TTC549 (cell line): ENCODE measurements around the gene GLO1.

Source experiments
- FAIRE-seq: peaks from 2 replicates; lab custom pipeline; 2012; peaks lifted over from hg19 to GRCh38; lab: Jason Lieb, UNC

GLO1 gene

DNA sequence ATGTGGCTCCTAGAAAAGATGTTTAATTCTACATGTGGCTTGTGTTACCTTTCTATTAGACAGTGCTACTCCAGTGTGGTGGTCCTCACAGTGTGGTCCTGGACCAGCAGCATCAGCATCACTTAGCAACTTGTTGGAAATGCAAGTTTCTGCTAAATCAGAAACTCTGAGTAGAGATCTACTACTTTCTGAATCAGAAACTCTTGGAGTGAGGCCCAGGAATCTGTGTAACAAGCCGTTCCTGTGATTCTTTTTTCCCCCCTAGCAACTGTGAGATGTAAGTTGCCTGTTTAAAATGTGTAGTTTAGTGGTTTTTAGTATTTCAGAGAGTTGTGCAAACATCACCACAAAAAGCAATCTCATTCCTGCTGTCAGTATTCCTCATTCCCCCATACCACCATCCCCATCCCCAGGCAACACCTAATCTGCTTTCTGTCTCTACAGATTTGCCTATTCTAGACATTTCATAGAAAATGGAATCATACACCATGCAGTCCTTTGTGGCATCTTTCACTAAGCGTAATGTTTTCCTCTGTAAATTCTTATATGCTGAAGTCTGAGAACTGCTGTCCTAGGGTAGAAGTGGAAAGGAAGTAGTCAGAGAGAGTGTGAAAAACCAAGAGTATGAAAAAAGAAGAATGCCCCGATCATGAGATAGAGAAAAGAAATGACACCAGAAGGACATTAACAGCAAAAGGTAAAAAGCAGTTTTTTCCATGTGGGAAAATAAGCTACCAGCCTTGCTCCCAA is 44.4 kb downstream of the GLO1 start:
- no peak for FAIRE-seq

DNA sequence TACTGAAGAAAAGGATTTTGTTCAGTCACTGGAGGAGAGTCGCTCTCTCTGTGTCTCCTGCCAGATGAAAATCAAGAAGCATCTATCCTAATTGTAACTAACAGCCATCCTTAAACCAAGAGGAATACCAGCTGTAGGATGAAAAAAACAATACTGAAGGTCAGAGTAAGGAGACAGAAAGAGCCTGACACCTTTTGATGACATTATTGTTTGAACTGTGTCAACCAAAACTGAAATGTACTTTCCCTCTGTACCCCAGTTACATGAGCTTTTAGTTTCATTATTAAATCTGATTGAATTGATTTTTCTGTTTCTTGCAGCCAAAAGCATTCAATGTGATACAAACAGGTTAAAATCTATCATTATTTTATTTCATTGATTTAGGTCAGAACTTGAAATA is 46.0 kb downstream of the GLO1 start:
- no peak for FAIRE-seq

DNA sequence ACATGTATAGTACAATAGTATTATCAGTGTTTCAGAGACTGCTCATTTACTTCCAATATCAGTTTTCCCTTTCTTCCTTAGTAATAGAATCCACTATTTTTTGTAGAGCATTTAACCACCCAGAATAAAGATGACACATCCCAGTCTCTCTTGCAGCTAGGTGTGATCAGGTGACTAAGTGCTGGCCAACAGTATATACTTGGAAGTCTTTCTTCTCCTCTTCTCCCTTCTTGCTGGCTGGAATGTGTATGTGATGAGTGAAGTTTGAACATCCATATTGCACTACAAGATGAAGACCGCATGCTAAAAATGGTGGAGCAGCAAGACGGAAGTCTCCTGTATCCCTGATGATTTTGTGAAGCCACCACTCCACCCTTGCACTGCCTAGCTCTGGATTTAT is 48.7 kb downstream of the GLO1 start:
- FAIRE-seq = no peak

DNA sequence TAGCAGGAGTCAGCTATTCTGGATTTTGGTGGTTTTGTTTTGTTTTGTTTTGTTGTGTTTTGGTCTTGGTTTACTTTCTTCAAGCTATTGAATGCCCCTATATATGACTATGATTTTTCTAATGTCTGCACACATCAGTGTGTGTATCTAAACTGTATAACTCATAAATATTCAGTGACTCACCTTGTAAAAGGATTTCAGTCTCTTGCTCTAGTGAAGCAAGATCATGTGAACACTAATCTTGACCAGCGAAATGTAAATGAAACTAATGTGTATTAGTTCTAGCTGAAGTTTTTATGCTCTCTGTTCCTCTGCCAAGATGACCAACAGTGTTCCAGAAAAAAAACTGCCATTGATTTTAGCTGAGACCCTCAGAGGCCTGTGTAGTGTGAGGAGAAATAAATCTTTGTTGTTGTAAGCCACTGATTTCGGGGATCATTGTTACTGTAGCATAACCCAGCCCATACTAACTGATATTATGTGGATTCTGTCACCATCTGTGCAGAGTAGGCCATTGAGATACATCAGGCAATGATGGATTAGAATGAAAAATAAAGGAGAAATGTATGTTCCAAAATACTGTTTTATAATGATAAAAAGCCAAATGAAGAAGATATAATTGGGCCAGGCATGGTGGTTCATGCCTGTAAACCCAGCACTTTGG is 51.7 kb downstream of the GLO1 start:
- FAIRE-seq = no peak

DNA sequence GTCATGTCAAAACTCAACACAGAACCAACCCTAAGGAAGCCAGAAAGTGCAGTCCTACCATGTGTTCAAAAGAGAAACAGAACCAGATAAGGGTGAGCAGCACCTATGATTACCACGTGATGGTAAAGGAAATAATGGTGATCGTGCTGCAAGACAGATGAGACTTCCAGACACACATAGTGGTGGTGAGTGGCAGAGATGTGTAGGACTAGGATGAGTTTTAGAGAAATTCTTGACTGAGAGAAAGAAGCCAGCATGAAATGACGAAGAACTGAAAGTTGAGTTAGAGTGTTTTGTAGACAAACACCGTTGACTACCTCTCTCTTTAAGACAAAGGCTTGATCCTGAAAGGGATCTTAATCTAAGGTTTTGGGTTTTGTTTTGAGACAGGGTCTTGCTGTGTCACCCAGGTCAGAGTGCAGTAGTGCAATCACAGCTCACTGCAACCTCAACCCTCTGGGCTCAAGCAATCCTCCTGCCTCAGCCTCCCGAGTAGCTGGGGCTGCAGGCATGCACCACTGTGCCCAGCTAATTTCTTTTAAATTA is 52.7 kb downstream of the GLO1 start:
- FAIRE-seq = no peak

DNA sequence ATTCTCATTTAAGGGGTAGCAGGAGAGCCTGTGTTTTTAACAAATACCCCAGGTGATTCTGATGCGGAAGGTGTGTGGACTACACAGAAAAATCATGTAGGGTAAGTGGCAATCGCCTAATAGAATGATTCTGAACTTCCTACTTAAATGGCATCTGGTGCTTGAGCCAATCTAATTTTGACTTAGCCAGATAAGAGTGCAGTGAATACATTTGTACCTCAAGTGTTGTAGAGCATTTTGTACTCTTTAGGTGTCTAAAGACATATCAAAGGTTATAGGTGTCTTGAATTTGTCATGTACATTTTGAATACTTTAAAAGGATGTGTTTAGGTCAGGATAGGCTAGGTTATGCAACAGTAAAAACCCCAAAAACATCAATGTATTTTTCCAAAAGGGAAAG is 53.2 kb downstream of the GLO1 start:
- no peak for FAIRE-seq

DNA sequence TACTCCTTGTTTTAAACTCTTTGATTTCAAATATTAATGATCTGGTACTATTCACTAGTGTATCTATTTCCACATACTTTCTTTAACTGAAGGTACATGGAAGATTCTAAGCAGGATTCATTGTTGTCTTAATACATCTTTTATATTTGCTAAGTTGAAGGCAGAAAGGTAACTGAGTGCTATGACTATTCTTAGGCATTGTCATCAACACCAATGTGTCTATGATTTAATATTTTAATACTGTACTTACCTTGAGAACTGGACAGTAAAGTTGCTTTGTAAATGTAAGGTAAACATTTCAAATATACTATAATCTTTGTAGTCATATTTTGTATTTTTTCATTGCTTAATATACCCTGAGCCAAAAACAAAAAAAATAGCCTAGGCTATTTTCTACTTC is 54.3 kb downstream of the GLO1 start:
- no peak for FAIRE-seq

DNA sequence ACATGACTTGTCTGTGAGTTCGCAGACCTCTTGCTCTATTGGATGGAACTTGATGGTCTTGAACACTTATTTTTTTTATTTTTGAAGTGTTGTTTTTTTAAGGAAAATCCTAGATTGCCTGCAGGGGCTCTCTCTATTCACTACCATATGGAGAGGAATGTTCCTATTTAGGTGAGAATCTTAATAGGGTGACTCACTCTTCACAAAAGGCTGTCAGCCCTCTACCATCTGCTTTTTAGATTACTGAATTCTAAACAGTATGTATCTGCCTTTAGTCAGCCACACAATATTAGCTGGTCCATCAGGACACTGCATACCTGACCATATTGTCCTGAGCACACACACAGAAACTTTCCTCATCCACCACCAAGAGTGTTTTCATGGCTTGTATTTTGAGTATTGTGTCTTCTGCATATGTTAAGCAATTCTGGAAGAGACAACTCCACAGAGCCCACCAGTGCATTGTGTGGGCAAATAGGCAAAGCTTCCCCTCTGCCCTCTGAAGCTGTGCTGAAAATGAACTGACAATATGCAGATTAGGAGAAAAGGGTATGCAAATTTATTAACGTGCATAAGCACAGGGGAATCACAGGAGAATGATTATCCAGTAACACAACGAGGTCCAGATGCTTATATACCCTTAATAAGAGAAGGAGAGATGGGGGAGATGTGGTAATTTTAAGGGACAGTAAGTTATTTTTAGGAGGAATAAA is 56.6 kb downstream of the GLO1 start:
- no peak for FAIRE-seq

DNA sequence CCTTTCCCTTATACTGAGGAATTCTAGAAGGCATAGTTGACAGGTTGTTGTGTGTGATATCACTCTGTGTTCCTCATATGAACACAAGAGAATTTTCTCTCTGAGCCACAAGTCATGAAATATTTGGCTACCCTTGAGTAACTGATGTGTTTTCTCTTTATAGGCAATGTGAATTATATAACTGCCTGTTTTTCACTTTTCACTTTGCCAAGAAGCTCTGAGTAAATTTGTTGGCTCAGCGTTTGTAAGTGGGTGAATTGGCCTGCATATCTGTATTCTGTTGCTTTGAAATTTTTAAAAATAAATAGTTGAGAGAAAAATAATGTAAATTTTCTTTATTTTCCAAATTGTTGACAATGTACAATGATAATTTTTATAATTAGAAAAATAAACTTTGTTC is 58.0 kb downstream of the GLO1 start:
- no peak for FAIRE-seq

DNA sequence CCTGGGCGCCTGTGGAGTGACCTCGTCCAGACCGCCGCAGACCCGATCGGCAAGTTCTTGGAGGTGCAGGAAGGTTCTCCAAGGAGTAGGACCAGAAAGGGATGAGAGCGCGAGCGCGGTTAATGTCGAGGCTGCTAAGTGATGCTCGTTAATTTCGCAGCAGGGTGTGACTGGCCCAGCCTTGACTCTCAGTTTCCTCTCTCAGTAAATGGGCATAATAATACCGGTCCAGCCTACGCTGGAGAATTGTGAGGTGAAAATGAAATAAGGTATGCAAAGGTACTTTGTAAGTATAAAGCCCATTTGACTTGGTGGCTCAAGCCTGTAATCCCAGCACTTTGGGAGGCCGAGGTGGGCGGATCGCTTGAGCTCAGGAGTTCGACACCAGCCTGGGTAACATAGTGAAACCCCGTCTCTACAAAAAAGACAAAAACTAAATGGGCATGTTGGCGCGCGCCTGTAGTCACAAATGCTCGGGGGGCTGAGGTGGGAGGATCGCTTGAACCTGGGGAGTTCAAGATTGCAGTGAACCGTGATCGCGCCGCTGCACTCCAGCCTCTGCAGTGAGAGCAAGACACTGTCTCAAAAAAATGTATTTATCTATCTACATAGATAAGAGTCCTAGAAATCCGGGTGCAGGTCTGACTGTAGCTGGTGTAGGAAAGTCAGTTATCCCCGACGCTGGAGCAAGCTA is 62.6 kb downstream of the GLO1 start:
- FAIRE-seq = no peak

DNA sequence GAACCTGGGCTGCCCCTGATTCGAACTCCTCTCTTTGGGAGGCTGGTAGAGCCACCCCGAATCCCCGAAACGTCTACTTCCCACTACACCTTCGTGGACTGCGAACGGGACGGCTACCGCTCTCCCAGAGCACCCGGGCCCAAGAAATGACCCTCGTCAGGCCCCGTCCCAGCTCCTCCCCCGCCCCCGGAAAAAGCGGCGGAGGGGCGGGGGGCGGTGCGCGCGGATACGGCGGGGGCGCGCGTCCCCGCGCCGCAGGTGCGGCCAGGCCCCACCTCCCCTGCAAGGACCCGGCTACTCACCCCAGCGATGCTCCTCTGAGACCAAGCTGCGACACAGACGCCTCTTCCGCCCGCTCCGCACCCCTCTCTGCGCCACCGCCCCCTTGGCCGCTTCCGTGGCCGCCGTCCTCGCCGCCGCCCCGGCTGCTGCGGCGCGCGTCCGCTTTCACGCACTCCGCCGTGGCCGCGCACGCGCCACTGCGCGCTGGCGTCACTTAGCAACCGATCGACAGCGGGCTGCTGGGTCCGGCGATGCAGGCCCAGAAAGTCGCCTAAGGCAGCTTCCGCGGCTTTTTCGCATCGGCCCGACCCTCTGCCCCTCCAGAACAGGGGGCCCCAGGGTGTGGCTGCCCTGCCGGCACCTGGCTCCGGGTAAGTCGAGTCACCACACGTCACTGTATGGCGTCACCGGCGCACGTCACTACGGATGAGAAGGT is 63.3 kb downstream of the GLO1 start, which contains the start of gene BTBD9:
Gene BTBD9 (minus strand): TSS at position 432 of the 718 bp plus-strand sequence.
- no peak for FAIRE-seq

DNA sequence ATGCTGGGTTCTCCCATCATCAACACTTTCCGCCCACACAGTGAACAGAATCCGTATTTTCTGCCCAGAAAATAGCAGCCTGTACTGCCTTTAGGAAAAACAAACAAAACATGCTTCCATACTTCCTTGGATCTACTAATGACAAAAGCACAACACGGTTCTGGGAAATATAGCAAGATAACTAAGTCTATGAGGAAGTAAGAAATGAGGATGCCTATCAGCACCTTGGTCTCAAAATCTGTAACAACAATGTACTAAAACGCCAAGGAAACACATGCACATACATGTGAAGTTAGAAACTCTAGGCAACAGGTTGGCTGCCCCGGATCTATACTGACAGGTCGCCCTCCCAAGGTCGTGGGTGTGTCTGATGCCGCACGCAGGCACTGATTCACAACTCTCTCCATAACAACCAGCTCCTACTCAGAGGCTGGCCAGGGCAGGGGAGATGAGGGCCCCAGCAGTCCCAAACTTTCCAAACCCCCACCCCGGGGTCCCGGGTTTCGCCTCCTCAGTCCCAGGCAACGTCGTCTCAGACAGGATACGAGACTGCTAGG is 63.9 kb downstream of the GLO1 start:
- FAIRE-seq = no peak

DNA sequence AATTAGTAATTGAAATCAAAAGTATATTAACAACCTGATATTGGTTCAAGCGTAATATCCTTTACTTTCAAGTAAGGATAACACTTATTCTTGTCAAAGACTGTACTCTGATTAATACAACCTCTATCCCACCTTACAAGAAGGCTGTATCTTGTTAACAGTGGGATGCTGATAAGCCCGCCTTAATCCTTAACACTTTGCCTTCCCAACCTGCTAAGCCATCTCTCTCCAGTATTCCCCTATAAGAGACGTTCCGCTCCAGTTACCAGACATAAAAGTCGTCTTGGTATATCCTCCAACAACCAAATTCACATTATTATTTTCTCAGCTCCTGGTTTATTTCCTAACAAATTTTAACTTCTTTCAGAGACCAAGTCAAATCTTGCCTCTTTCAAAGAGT is 65.2 kb downstream of the GLO1 start:
- no peak for FAIRE-seq

DNA sequence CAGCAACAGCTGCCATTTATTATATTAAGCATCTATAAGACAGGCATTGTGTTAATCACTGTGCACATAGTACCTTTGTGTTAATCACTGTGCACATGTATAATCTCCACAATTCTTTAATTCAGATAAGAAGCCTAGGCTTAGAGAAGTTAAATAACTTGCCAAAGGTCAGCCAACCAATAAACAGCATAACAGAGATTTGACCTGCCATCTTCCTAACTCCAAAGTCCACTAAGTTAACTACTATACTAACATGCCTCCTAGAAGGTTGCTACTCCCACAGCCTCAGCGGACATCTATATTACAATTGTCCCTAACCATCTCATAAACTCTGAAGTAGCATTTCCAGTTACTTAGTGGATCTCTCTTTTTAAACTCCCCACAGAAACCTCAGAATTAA is 66.9 kb downstream of the GLO1 start:
- no peak for FAIRE-seq

DNA sequence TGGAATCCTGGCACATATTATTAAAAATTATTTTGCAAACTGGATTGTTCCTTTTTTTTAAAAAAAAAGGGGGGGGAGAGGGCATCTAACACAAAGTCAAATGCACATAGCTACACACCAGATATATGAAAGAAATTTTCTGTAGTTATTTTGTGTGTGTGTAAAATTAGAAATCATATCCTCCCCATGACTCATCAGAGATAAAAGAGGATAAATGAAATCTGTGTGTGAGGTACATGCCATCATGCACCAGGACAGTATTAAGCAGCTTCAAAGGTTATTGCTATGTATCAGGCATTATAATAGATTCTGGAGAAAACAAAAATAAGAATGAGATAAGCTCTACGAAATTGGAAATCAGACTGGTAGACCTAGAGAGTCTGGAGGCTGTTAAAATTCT is 68.4 kb downstream of the GLO1 start:
- FAIRE-seq = no peak

DNA sequence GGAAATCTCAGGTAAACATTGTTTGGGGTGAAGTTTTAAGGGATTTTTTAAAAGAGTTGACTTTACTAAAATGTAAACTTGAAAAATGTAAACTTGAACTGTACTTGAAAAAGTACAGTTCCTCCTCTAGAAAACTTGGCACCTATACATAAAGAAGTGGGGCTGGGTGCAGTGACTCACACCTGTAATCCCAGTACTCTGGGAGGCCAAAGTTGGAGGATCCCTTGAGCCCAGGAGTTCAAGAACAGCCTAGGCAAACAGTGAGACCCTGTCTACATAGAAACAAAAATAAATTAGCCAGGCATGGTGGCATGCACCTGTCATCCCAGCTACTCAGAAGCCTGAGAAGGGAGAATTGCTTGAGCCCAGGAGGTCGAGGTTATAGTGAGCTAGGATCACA is 70.5 kb downstream of the GLO1 start:
- FAIRE-seq = no peak

DNA sequence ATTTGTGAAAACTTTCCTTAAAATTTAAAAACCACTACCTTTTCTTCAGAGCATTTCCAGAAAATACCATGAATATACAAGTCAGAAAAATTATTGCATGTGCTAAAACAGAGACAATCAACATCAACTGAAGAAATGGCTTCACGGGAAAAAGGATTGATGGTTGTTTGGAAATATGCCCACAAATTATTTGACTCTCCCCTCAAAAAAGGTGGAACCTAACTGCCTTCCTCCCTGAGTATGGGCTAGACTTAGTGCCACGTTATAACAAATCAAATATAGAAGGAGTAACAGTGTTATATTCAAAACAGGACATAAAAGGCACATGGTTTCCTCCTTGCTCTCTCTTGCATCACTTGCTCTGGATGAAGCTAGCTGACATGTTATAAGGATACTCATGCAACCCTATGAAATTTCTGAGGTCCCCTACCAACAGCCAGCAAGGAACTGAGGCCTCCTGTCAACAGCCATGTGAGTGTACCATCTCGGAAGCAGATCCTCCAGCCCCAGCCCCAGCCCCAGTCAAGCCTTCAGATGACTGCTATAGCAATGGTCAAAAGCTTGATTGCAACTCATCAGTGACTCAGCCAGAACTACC is 71.7 kb downstream of the GLO1 start:
- no peak for FAIRE-seq
